VCaP (cell line): ENCODE measurements around the gene CUZD1.
"Not testable (repeated sequence)": the region's sequence is repeated elsewhere in the genome, so short reads cannot be mapped to it uniquely, and the experiment has no call there.

ENCODE experiments used
- H3K27ac ChIP-seq: fragments of 450-650 bp; 2 replicates; pipeline ENCODE4 v1.5.1; 2017
- CTCF ChIP-seq: fragments of 450-650 bp; conservative IDR thresholded peaks from 2 replicates; pipeline ENCODE4 v1.5.1; 2017; ENCODE audit warnings: mild to moderate bottlenecking, moderate library complexity

The CUZD1 gene

GRCh38 chr10:122876467-122876855, 30.8 kb upstream of the CUZD1 start:
- H3K27ac ChIP-seq = no peak overlapping the region

GRCh38 chr10:122875843-122876466, 30.3 kb upstream of the CUZD1 start:
- H3K27ac ChIP-seq = no peak overlapping the region
- TF ChIP-seq CTCF = no peak

More at GRCh38 chr10:122876467-122876855, 30.8 kb upstream of the CUZD1 start:
- TF ChIP-seq CTCF = no peak

GRCh38 chr10:122871947-122872346, 26.3 kb upstream of the CUZD1 start:
- H3K27ac ChIP-seq = not testable (repeated sequence)

- not testable (repeated sequence) for H3K27ac ChIP-seq
Observed at GRCh38 chr10:122868768-122869167, 23.1 kb upstream of the CUZD1 start.

- not testable (repeated sequence) for H3K27ac ChIP-seq
Observed at GRCh38 chr10:122866757-122867482, 21.3 kb upstream of the CUZD1 start.

GRCh38 chr10:122864901-122865300, 19.2 kb upstream of the CUZD1 start:
- H3K27ac ChIP-seq = no peak overlapping the region
- no peak for TF ChIP-seq CTCF

GRCh38 chr10:122864194-122864592, 18.5 kb upstream of the CUZD1 start:
- H3K27ac ChIP-seq = no peak overlapping the region
- no peak for TF ChIP-seq CTCF

- no peak for TF ChIP-seq CTCF
- no peak overlapping the region for H3K27ac ChIP-seq
Observed at GRCh38 chr10:122863216-122864193, 17.8 kb upstream of the CUZD1 start.
